Measurements from ENCODE around the gene IER2.
"Not testable (repeated sequence)": the region's sequence is repeated elsewhere in the genome, so short reads cannot be mapped to it uniquely, and the experiment has no call there.

The IER2 gene

GRCh38 chr19:13184926-13185325 lies 34.7 kb downstream of the IER2 start:
- DNase-seq; in situ Hi-C loops (cut with HindIII; ENCODE audit: low pct_ligation_motif_present, low pct_unique_long_range_greater_than_20kb, low sequenced_read_pairs): not testable (repeated sequence)

GRCh38 chr19:13185763-13186657 lies 35.8 kb downstream of the IER2 start:
- in situ Hi-C loops (cut with HindIII; ENCODE audit: low pct_ligation_motif_present, low pct_unique_long_range_greater_than_20kb, low sequenced_read_pairs); DNase-seq: not testable (repeated sequence)

GRCh38 chr19:13186688-13187087 lies 36.5 kb downstream of the IER2 start:
- DNase-seq; in situ Hi-C loops (cut with HindIII; ENCODE audit: low pct_ligation_motif_present, low pct_unique_long_range_greater_than_20kb, low sequenced_read_pairs): not testable (repeated sequence)

GRCh38 chr19:13187419-13187818 lies 37.2 kb downstream of the IER2 start:
- DNase-seq = no peak
- in situ Hi-C loops (cut with HindIII; ENCODE audit: low pct_ligation_motif_present, low pct_unique_long_range_greater_than_20kb, low sequenced_read_pairs) = no loop called here

GRCh38 chr19:13189600-13189999 lies 39.4 kb downstream of the IER2 start:
- in situ Hi-C loops (cut with HindIII; ENCODE audit: low pct_ligation_motif_present, low pct_unique_long_range_greater_than_20kb, low sequenced_read_pairs) = no loop called here

GRCh38 chr19:13190781-13191540 lies 40.8 kb downstream of the IER2 start:
- in situ Hi-C loops (cut with HindIII; ENCODE audit: low pct_ligation_motif_present, low pct_unique_long_range_greater_than_20kb, low sequenced_read_pairs) = no loop called here
- no peak for DNase-seq

More at GRCh38 chr19:13189600-13189999, 39.4 kb downstream of the IER2 start:
- no peak for DNase-seq

- DNase-seq = no peak
- in situ Hi-C loops (cut with HindIII; ENCODE audit: low pct_ligation_motif_present, low pct_unique_long_range_greater_than_20kb, low sequenced_read_pairs) = no loop called here
These were observed 45.5 kb downstream of the IER2 start for GRCh38 chr19:13195678-13196077.

GRCh38 chr19:13198634-13199033 lies 48.4 kb downstream of the IER2 start:
- in situ Hi-C loops (cut with HindIII; ENCODE audit: low pct_ligation_motif_present, low pct_unique_long_range_greater_than_20kb, low sequenced_read_pairs) = no loop called here
- DNase-seq = no peak

- in situ Hi-C loops (cut with HindIII; ENCODE audit: low pct_ligation_motif_present, low pct_unique_long_range_greater_than_20kb, low sequenced_read_pairs); DNase-seq: not testable (repeated sequence)
These were observed 51.9 kb downstream of the IER2 start for GRCh38 chr19:13202112-13202511.
